NT2/D1 (cell line): Measurements from ENCODE around the gene ARVCF.

ENCODE experiments used
- SUZ12 ChIP-seq: IDR thresholded peaks from 2 replicates; pipeline ENCODE4 v1.6.1; 2011; ENCODE audit not compliant: insufficient read length, insufficient read depth; ENCODE audit errors: extremely low read depth
- YY1 ChIP-seq: IDR thresholded peaks from 2 replicates; pipeline ENCODE4 v1.6.1; 2011; ENCODE audit not compliant: insufficient read length, insufficient read depth
- ZNF274 ChIP-seq: IDR thresholded peaks from 2 replicates; pipeline ENCODE4 v1.6.1; 2011; ENCODE audit warnings: mild to moderate bottlenecking, low read depth, low read length

- TF ChIP-seq ZNF274 (no peak), SUZ12 (no peak), YY1 (no peak)
Observed at GRCh38 chr22:20008221-20008995, 8.2 kb downstream of the ARVCF start.
